C4-2B (cell line): ENCODE data around the gene B3GNT3.

Experiments used
- CTCF ChIP-seq: fragments of 450-650 bp; conservative IDR thresholded peaks from 2 replicates; pipeline ENCODE4 v1.5.1; 2017; ENCODE audit warnings: mild to moderate bottlenecking
- ZFX ChIP-seq: fragments of 450-650 bp; IDR thresholded peaks from 2 replicates; pipeline ENCODE4 v1.6.1; 2017

GRCh38 chr19:17796838-17797423 lies 2.0 kb downstream of the B3GNT3 start:
- TF ChIP-seq CTCF (no peak), ZFX (no peak)
